ENCODE results near the gene FUBP1. TPM values are rescaled to one million over a fixed set of nuclear protein-coding genes. Genes with fewer than 3 reads are reported as not detected.
A peak's percentile ranks its signal among the peaks of the same experiment; 100 is the strongest.

The FUBP1 gene
- total RNA-seq, 1 donor from 2014 or later: 81.2 TPM

- DNase-seq (ENCODE audit: low read depth): no peak
- H3K4me3 ChIP-seq (ENCODE audit: low read depth, low read length): peak overlapping the region; percentile 69
- TF ChIP-seq CTCF (conservative IDR thresholded peaks at IDR 0.05; ENCODE audit: low read depth, low read length): no peak
Measured at GRCh38 chr1:77976433-77977076, 2.3 kb downstream of the FUBP1 start.

DNA sequence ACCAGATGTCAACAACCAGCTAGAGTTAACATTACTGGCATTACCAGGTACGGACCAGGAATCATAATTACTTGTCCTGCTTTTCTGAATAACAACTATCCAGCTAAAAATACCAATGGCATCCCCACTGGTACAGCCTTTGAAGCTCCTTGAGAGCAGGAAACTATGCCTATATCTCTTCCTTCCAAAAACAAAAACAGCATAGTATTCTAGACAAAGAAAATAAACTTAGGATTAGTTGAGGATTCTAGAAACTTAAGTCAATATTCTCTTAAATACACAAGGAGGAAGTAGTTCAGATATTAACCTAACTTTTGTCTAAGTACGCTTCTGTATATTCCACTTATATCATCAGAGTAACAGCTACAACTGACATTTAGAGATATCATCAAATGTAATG is 3.0 kb downstream of the FUBP1 start:
- H3K4me3 ChIP-seq (ENCODE audit: low read depth, low read length): peak overlapping the region; percentile 69
- no peak for TF ChIP-seq CTCF (conservative IDR thresholded peaks at IDR 0.05; ENCODE audit: low read depth, low read length)
- DNase-seq (ENCODE audit: low read depth): no peak

- peak overlapping the region; percentile 69 for H3K4me3 ChIP-seq (ENCODE audit: low read depth, low read length)
- TF ChIP-seq CTCF (conservative IDR thresholded peaks at IDR 0.05; ENCODE audit: low read depth, low read length): no peak
- DNase-seq (ENCODE audit: low read depth): no peak
Measured at GRCh38 chr1:77975386-77975785, 3.5 kb downstream of the FUBP1 start.

DNA sequence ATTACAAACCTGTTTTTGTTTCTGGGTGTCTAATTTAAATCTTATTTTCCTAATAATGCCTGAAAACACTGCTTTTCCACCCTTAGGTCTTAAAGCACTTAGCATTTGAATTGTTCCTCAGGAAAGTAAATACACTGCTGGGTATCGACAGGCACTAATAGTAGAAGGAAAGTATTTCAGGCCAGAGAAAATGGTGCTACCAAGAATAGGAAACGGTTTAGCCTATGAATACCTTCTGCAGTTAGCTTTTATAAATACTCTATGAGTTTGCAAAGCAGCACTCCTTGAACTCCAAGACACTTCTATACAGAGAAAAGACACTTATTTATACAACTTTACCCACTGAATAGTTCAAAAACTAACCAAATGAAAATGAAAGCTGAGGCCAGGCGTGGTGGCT is 6.8 kb downstream of the FUBP1 start:
- TF ChIP-seq CTCF (conservative IDR thresholded peaks at IDR 0.05; ENCODE audit: low read depth, low read length): no peak
- no peak for DNase-seq (ENCODE audit: low read depth)
- H3K4me3 ChIP-seq (ENCODE audit: low read depth, low read length): no peak overlapping the region

DNA sequence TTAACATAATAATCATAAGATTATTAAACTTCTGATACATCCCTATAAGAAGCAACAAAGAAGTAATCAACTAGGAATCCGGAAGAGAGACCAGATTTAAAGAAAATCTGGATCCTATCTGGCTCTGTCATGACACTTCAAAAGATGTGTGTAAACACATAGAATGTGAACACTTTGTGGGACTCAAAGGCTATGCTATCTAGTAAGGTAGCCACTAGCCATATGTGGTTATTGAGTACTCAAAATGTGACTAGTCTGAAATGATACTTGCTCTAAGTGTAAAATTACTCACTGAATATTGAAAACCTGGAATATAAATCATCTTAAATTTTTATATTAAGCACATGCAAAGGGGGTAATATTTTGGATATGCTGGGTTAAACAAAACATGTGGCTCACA is 8.7 kb downstream of the FUBP1 start:
- no peak for TF ChIP-seq CTCF (conservative IDR thresholded peaks at IDR 0.05; ENCODE audit: low read depth, low read length)
- no peak overlapping the region for H3K4me3 ChIP-seq (ENCODE audit: low read depth, low read length)
- no peak for DNase-seq (ENCODE audit: low read depth)

DNA sequence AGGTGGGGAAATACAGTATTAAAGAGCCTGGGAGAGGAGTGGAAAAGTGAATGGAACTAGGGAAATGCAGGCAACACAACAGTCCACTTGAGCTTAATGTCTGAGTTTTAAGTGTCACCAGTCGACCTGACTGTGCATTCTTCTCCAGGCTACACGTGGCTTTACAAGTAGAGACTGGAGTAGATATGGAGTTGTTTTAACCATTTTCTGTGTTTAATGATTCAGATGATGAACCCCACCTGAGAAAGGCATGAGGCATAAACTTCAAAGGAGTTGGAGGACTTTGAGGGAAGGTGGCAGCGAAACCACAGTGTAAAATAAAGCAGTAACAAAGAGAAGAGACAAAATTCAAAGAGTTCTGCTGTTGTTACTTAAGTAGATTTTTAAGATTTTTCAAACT is 12.6 kb downstream of the FUBP1 start:
- no peak for DNase-seq (ENCODE audit: low read depth)
- no peak for TF ChIP-seq CTCF (conservative IDR thresholded peaks at IDR 0.05; ENCODE audit: low read depth, low read length)
- H3K4me3 ChIP-seq (ENCODE audit: low read depth, low read length): no peak overlapping the region

DNA sequence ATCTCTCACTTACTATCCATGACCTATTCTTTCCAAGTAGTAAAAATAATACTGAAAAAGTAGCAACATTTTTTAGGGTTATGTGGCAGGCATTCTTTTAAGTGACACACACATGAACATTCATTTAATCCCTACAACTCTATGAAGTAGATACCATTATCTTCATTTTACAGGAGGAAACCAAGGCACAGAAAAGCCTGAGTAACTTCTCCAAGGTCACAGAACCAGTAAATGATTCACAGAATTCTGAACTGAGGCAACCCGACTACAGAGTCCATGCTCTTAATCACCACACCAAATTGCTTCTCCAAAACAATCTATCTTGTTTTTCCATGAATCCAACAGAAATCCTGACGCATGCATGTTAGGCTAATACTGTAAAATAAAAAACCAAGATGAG is 17.5 kb downstream of the FUBP1 start:
- peak; percentile 26 for DNase-seq (ENCODE audit: low read depth)
- TF ChIP-seq CTCF (conservative IDR thresholded peaks at IDR 0.05; ENCODE audit: low read depth, low read length): no peak
- H3K4me3 ChIP-seq (ENCODE audit: low read depth, low read length): no peak overlapping the region

Data from epithelial cell of proximal tubule (primary cell).